ENCODE data around the gene SAPCD1.
"Not testable (repeated sequence)": the region's sequence is repeated elsewhere in the genome, so short reads cannot be mapped to it uniquely, and the experiment has no call there.

SAPCD1 gene

GRCh38 chr6:31806470-31807272 lies 44.2 kb downstream of the SAPCD1 start, which contains the start of gene LSM2:
TSS of gene LSM2 (minus strand) at chr6:31806966. CDS start at chr6:31806757, 209 bp downstream.
- DNase-seq = peak; percentile 96

GRCh38 chr6:31808599-31808998 lies 46.1 kb downstream of the SAPCD1 start:
- DNase-seq = not testable (repeated sequence)

GRCh38 chr6:31811645-31812044 lies 49.2 kb downstream of the SAPCD1 start:
- no peak for DNase-seq

GRCh38 chr6:31813465-31813849 lies 51.0 kb downstream of the SAPCD1 start:
- DNase-seq = no peak

All from NCI-H1105 (cell line).